Lung microvascular endothelial cell (primary cell): ENCODE data around the gene RNF8. TPM values are rescaled to one million over a fixed set of nuclear protein-coding genes. Genes with fewer than 3 reads are reported as not detected.
"Not testable (repeated sequence)": the region's sequence is repeated elsewhere in the genome, so short reads cannot be mapped to it uniquely, and the experiment has no call there.

ENCODE experiments used
- DNase-seq, 2 donors: peaks; one replicate each; pipeline versions ENCODE4 v3.0.0 to v3.0.0-alpha.2; 2010; ENCODE audit warnings: low read depth in 2 of 2
- total RNA-seq: library from RNA; depleted of rRNA; stranded (reverse); fragments of >200 nt; gene quantifications from 2 replicates; pipeline ENCODE4 v1.2.1, GENCODE V29; 2014

The RNF8 gene
- total RNA-seq, 1 donor from 2014 or later, result 20.8 TPM

DNA sequence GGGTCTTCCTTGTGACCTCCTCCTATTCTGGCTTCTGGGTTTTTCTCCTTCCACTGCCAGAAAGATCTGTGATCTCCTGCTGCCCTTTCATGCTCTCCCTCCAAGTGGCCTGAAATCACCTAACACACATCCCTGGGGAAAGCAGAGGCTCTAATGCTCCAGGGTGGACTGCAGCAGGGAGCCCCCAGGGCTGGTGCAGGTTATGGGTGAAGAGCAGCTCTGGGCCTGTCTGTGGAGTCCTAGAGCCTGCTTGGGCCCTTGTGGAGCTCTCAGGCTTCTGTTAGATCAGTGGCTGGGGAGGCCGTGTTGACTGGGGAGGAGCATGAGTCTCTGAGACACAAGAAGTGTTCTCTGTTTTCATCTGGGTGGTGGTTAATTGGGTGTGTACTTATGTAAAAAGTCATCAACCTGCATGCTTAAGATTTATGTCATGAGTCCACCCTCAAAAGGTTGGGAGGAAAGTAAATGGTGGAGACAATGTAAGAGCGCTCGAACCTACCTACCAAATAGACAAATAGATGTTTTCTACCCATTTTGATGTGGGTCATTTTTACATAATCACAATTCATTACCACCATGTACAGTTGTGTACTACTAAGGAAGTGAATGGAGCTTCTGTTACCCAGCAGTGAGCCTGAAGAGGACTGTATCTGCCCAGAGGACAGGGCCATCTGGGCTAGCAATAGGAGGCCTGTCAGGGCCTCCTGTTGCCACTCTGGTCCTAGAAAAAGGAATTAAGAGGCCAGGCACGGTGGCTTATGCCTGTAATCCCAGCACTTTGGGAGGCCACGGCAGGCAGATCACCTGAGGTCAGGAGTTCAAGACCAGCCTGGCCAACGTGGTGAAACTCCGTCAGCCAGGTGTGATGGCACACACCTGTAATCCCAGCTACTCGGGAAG is 32.0 kb upstream of the RNF8 start:
- no peak for DNase-seq

DNA sequence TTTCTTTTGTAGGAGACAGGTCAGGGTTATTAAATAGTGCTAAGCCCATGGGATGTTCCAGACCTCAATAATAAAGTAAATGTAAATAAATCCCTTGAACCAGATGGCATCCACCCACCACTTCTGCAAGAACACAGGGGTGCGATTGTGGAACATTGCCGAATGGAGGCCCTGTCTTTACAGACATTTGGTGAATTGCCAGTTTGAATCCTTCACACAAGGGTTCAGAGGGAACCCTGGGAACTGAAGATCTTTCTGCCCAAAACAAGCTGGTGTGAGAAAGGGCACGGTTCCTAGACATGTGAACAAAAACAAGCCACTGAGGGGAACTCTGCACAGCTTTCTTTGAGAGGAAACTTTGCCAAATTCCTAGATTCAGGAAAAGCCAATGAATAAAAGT is 30.2 kb upstream of the RNF8 start:
- DNase-seq, result peak; percentile 43 to 61

DNA sequence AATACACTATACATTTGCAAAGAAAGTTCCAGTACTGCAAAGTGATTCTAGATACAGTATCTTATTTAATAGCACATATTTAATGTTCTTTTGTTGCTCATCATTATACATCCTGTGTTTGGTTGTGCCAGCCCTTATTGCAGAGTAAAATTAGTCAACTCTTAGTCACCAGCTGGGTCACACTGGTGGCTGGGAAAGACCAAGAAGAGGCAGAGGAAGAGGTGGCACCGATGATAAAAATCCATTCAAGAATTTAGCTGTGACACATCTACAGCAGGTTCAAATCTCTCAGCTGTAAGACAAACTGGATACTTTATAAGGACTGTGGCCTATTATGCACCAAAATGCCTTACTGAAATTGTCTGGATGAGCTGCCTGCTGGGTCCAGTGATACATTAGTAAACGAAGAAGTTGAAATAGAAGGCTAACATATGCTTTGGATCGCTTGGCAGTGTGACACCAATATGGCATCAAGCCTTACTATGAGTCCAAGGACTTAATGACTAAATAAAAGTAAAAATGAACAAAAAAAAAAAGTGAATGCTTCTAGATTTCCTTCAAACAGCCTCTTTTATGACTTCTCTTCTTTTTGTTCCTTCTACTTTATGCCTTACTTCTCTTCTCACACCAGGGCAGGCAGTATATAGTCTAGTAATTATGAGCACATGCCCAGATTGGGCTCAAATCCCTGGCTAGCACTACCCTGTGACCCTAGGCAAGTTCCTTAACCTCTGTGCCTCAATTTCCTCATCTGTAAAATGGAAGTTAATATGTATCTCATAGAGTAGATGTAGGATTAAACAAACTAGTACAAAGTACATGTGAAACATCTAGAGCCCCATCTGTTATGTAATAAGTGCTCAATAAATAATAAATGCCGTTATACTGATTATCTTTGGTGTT is 29.4 kb upstream of the RNF8 start:
- DNase-seq, result peak; percentile 57 to 71

- DNase-seq, result not testable (repeated sequence)
Measured at GRCh38 chr6:37330345-37330744, 23.4 kb upstream of the RNF8 start.

- no peak for DNase-seq
Measured at GRCh38 chr6:37331047-37331446, 22.7 kb upstream of the RNF8 start.

DNA sequence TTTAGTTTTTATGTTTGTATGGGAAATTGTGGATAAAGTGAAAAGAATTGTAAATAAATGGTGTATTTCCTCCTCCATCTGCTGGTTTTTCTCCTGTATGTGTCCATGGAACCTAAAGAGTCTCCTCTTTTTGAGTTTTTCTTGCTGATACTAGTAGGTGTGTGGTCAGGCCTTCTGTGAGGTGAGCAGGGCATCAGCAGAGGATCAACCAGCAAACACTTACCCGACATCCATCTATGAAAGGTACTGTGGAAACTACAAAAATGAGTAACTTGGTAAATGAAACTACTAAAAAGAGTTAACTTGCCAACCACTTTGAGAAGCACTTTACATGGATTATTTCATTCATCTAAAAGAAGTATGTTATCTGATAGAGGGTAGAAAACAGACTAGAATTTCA is 20.9 kb upstream of the RNF8 start:
- DNase-seq, result no peak

GRCh38 chr6:37334047-37334446 is 19.7 kb upstream of the RNF8 start:
- DNase-seq, result no peak

- DNase-seq, result not testable (repeated sequence)
Measured at GRCh38 chr6:37338317-37338716, 15.5 kb upstream of the RNF8 start.

DNA sequence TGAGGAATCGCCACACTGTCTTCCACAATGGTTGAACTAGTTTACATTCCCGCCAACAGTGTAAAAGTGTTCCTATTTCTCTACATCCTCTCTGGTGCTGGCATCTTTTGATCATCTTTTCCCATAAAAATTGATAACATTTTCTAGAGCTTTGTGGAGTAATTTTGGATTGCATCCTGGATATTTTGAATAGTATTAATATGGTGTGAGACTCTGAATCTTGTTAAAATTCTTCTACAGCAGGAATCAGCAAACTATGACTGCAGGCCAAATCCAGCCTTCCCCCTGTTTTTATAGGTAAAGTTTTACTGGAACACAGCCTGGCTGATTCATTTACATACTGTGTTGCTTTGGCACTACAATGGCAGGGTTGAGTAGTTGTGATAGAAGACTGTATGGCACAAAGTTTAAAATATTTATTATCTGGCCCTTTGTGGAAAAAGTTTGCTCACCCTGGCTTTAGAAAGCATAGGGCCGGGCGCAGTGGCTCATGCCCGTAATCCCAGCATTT is 15.0 kb upstream of the RNF8 start:
- no peak for DNase-seq

- peak in 1 of 2 donors; percentile 8 for DNase-seq
Measured at GRCh38 chr6:37339741-37340638, 13.8 kb upstream of the RNF8 start.

DNA sequence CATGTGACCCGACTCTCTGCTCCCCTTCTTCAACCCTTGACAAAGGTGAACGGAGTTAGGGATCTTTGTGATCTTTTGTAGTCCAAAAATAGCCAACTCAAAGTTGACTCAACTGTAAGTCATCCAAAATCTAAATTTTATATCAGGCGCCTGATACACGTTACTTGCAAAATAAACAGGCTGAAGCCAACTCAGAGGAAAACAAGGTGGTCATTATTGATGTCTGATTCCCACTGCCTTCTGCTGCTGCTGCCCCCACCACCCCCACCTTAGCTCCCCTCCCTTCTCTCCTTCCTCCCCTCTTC is 13.2 kb upstream of the RNF8 start:
- no peak for DNase-seq

DNA sequence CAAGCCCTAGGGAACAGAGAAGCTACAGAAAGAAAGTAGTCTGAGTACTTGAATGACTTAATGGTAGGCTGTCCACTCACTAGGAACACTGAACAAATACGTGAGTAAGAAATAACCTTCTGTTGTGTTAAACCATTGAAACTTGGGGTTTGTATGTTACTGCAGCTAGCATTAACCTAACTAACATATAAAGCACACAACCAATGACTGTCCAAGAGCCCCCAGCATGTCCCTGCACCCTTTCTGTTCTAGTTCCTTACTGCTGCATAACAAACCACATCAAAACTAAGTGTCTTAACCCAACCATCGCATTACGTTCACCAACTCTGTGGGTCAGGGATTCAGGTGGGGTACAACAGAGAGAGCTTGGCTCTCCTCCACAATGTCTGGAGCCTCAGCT is 10.5 kb upstream of the RNF8 start:
- DNase-seq, result no peak

DNA sequence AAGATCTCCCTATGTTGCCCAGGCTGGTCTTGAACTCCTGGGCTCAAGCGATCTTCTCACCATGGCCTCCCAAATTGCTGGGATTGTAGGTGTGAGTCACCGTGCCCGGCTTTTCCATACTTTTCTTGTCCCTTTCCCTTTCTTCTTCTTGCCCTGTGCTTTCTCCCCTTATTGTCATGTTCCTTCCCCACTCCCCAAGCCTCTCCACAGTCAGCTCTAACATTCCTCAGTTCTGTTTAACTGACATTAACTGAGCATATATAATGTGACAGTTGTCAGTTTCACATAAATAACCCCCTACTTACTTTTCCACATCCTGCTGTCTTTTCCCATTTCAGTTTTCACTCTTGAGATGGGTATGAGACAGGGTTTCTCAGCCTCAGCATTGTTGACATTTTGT is 9.5 kb upstream of the RNF8 start:
- no peak for DNase-seq

DNA sequence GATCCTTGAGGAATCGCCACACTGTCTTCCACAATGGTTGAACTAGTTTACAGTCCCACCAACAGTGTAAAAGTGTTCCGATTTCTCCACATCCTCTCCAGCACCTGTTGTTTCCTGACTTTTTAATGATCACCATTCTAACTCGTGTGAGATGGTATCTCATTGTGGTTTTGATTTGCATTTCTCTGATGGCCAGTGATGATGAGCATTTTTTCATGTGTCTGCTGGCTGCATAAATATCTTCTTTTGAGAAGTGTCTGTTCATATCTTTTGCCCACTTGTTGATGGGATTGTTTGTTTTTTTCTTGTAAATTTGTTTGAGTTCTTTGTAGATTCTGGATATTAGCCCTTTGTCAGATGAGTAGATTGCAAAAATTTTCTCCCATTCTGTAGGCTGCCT is 8.0 kb upstream of the RNF8 start:
- not testable (repeated sequence) for DNase-seq

DNA sequence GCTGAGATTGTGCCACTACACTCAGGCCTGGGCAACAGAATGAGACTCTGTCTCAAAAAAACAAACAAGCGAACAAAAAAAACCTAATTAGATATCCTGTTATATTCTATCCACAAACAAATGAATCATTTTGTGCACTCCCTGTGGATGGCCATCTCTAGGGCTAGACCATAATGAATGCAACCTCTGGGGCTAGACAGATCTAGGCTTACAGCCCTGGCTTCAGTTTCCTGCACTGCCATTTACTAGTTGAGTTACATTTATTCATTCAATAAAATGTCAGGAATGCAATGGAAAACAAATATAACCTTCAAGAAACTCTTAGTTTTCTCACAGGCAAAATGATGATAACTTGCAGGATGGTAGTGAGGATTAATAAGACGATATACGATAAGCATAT is 6.6 kb upstream of the RNF8 start:
- no peak for DNase-seq

DNA sequence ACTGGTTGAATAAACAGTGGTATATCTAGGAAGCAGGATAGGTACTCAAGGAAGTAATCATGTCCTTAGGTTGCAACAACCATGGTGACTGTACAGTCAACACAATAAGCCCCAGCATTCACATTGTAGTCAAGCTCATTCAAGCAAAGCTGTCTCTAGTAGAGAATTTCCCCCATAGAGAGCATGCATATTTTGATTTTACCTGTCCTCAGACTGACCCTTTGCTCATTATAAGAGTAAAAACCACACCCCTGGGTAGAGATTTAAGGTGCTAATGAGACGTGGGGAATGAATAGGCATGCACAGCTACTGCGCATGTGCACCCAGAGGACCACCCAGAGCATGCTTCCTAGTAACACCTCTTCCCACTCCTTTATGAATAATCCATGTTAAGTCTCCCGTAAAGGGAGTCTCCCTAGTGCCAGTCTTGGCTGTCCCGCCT is 6.1 kb upstream of the RNF8 start:
- DNase-seq, result no peak

DNA sequence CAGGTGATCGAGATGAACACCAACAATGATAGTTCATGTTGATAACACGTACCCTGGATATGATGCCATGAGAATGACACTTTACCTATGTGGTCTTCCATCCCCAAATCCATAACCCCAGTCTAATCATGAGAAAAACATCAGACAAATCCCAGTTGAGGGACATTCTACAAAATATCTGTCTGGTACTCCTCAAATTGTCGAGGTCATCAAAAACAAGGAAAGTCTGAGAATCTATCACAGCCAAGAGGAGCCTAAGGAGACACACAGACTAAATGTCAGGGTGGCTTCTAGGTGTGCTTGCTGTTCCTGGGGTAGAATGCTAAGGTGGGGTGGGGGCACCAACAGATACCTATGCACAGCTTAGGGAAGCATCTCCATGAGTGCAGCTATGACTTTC is 2.8 kb upstream of the RNF8 start:
- no peak for DNase-seq

GRCh38 chr6:37352384-37352783 is 1.4 kb upstream of the RNF8 start:
- no peak for DNase-seq

DNA sequence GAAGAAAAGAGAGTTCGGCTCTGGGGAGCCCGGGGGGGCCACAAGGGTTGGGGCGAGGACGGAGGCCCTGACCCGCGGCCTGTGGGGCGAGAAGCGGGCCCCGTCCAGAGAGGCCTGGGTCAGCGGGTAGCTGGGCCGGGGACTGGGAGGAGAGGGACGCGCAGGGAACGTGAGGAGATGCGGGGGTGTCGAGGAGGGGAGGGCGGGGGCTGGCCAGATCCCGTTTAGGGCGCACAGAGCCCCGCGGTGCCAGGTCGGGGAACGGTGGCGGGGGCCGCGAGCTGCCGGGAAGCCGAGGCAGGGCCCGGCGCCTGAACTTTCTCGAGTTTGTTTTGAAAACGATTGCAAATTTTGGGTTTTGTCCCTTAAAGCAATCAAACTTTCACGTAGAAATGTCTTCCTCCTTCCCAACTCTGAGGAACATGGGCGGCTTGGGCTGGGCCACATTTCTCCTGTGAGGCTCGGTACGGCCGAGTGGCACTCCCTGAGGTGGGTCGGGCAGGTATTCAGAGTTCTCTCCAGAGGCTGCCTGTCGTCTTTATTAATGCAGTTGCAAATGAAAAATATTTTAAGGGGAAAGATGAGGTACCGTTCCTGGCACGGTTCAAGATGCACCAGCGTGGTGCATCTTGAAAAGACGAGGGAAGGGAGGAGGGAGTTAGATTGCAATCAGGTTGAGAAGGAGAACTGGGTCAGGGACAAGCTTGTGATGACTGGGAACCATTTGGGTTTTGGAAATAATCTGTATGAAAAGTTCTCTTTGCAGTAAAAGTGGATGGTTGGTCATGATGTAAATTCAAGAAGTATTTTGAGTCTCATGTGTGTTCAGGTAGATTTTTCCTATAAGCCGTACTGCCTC is 972 bp downstream of the RNF8 start:
- DNase-seq, result peak; percentile 20 to 31

DNA sequence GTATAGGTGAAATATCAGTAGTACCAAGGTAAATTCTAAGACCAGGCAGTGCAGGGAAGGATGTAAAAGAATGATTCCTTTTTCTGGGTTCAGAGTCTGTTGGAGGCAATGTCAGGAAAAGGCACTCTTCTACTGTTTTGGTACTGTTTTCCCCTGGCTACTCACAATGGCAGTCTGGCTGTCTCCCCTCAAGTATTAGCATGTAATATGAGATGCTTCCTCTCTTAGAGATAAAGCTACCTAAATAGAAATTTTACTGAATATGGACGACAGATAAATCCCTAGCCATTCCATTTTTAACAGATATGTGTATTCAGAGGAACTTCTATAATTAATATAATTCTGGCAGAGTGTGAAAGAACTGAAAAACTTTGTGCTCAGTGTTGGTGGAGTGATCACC is 3.5 kb downstream of the RNF8 start:
- DNase-seq, result peak in 1 of 2 donors; percentile 15
